BE2C (cell line): ENCODE results near the gene AFMID.
A peak's percentile ranks its signal among the peaks of the same experiment; 100 is the strongest.

ENCODE experiments used
- DNase-seq: peaks from one replicate; pipeline ENCODE4 v3.0.0-alpha.2; 2020
- H3K27me3 ChIP-seq: fragments of 250-450 bp; sonication (Bioruptor Pico); 2 replicates; pipeline ENCODE4 v1.5.1; 2020; ENCODE audit warnings: mild to moderate bottlenecking
- H3K36me3 ChIP-seq: fragments of 250-450 bp; sonication (Bioruptor Pico); 2 replicates; pipeline ENCODE4 v1.5.1; 2020; ENCODE audit warnings: mild to moderate bottlenecking
- H3K4me1 ChIP-seq: fragments of 250-450 bp; sonication (Bioruptor Pico); 2 replicates; pipeline ENCODE4 v1.5.1; 2020
- H3K4me3 ChIP-seq: 2 replicates; pipeline ENCODE4 v1.5.1; 2011; ENCODE audit warnings: low read depth, low read length
- H3K9me3 ChIP-seq: fragments of 250-450 bp; sonication (Bioruptor Pico); 2 replicates; pipeline ENCODE4 v1.5.1; 2020
- CTCF ChIP-seq: IDR thresholded peaks from 2 replicates; pipeline ENCODE4 v1.5.1; 2012; ENCODE audit warnings: mild to moderate bottlenecking, low read depth, low read length

Gene AFMID

GRCh38 chr17:78141437-78142118 is 45.6 kb upstream of the AFMID start:
- Histone ChIP-seq H3K4me1 (peaks cover 20% of the 10 kb centered on the region), H3K9me3 (no peaks in the 10 kb centered on the region), H3K27me3 (no peaks in the 10 kb centered on the region), H3K4me3 (no peak overlapping the region), H3K36me3 (no peaks in the 10 kb centered on the region)
- DNase-seq: no peak
- no peak for TF ChIP-seq CTCF

- Histone ChIP-seq H3K4me3 (no peak overlapping the region), H3K27me3 (no peaks in the 10 kb centered on the region), H3K9me3 (no peaks in the 10 kb centered on the region), H3K36me3 (no peaks in the 10 kb centered on the region), H3K4me1 (peaks cover 20% of the 10 kb centered on the region)
- DNase-seq: no peak
- TF ChIP-seq CTCF: no peak
Observed at GRCh38 chr17:78142119-78142861, 44.9 kb upstream of the AFMID start.

GRCh38 chr17:78143214-78144146 is 43.7 kb upstream of the AFMID start:
- Histone ChIP-seq H3K4me1 (peaks cover 20% of the 10 kb centered on the region), H3K27me3 (no peaks in the 10 kb centered on the region), H3K36me3 (no peaks in the 10 kb centered on the region), H3K4me3 (no peak overlapping the region), H3K9me3 (no peaks in the 10 kb centered on the region)
- TF ChIP-seq CTCF: no peak
- no peak for DNase-seq

- peak; percentile 86 for DNase-seq
- no peak overlapping the region for H3K4me3 ChIP-seq
- peaks cover 20% of the 10 kb centered on the region for H3K4me1 ChIP-seq
Observed at GRCh38 chr17:78144147-78144719, 42.9 kb upstream of the AFMID start.

More at GRCh38 chr17:78144147-78144719, 42.9 kb upstream of the AFMID start:
- Histone ChIP-seq H3K36me3 (no peaks in the 10 kb centered on the region), H3K27me3 (no peaks in the 10 kb centered on the region), H3K9me3 (no peaks in the 10 kb centered on the region)
- no peak for TF ChIP-seq CTCF
